HepG2 (cell line): ENCODE measurements around the gene ASPHD1. TPM values are rescaled to one million over a fixed set of nuclear protein-coding genes. Genes with fewer than 3 reads are reported as not detected.

Source experiments
- ARID2 ChIP-seq: sonication (generic); formaldehyde crosslinking; IDR thresholded peaks from 2 replicates; pipeline ENCODE4 v1.8.1; 2022; ENCODE audit warnings: mild to moderate bottlenecking, missing genetic modification reagents, borderline replicate concordance
- EEA1 ChIP-seq: sonication (generic); formaldehyde crosslinking; IDR thresholded peaks from 2 replicates; pipeline ENCODE4 v1.5.1; 2020; ENCODE audit warnings: mild to moderate bottlenecking, missing genetic modification reagents, borderline replicate concordance
- HIVEP1 ChIP-seq: sonication (generic); formaldehyde crosslinking; IDR thresholded peaks from 2 replicates; pipeline ENCODE4 v1.4.0; 2020; ENCODE audit warnings: mild to moderate bottlenecking, missing genetic modification reagents
- HNRNPUL1 ChIP-seq: fragments of 200-400 bp; formaldehyde crosslinking; IDR thresholded peaks from 2 replicates; pipeline ENCODE4 v1.6.1; 2017; ENCODE audit warnings: low read depth, mild to moderate bottlenecking, low read length, moderate library complexity
- KLF15 ChIP-seq: sonication (generic); formaldehyde crosslinking; IDR thresholded peaks from 2 replicates; pipeline ENCODE4 v1.8.1; 2023; ENCODE audit warnings: borderline replicate concordance, mild to moderate bottlenecking, inconsistent platforms, missing genetic modification reagents, mixed read lengths
- MAZ ChIP-seq, 2 experiments: sonication (generic) in 1 of 2; formaldehyde crosslinking in 1 of 2; IDR thresholded peaks; 2 replicates each; pipeline versions ENCODE4 v1.5.0 to v1.6.1; 2012 to 2020; ENCODE audit warnings: low read depth in 2 of 2, mild to moderate bottlenecking in 2 of 2, borderline replicate concordance in 1 of 2, improper control_type of control experiment in 1 of 2, low read length in 1 of 2, missing genetic modification reagents in 1 of 2, moderate library complexity in 1 of 2
- TBL1XR1 ChIP-seq: fragments of 150-350 bp; IDR thresholded peaks from 2 replicates; pipeline ENCODE4 v1.6.1; 2014; ENCODE audit warnings: borderline replicate concordance, low read length; ENCODE audit not compliant: partially characterized antibody
- ZNF12 ChIP-seq: sonication (generic); formaldehyde crosslinking; IDR thresholded peaks from 2 replicates; pipeline ENCODE4 v1.5.0; 2020; ENCODE audit warnings: missing genetic modification reagents
- ZNF256 ChIP-seq: sonication (generic); formaldehyde crosslinking; conservative IDR thresholded peaks from 2 replicates; pipeline ENCODE4 v1.4.0; 2020; ENCODE audit warnings: missing genetic modification reagents
- ZNF746 ChIP-seq: sonication (generic); formaldehyde crosslinking; IDR thresholded peaks from 2 replicates; pipeline ENCODE4 v1.8.0; 2022; ENCODE audit warnings: mild to moderate bottlenecking, missing genetic modification reagents
- ZNF749 ChIP-seq: sonication (generic); formaldehyde crosslinking; IDR thresholded peaks from 2 replicates; pipeline ENCODE4 v1.8.0; 2022; ENCODE audit warnings: mild to moderate bottlenecking, missing genetic modification reagents, moderate library complexity, borderline replicate concordance
- ZNF788 ChIP-seq: sonication (generic); formaldehyde crosslinking; IDR thresholded peaks from 2 replicates; pipeline ENCODE4 v1.5.0; 2020; ENCODE audit warnings: mild to moderate bottlenecking, missing genetic modification reagents, borderline replicate concordance
- ZSCAN31 ChIP-seq: sonication (generic); formaldehyde crosslinking; IDR thresholded peaks from 2 replicates; pipeline ENCODE4 v1.5.0; 2020; ENCODE audit warnings: low read depth, mild to moderate bottlenecking, missing genetic modification reagents
- polyA plus RNA-seq, 8 experiments: library from polyadenylated mRNA; depleted of rRNA in 3 of 8; stranded (reverse) in 7 of 8; unstranded in 1 of 8; fragments of >200 nt; fragmentation: Illumina TruSeq in 4 of 8; extraction: Trizol in 4 of 8; gene quantifications; 2 replicates each; pipeline versions ENCODE4 v1.2.1 to v1.2.3, GENCODE V29; 2011 to 2016; ENCODE audit warnings: low read depth in 4 of 8, missing spikeins in 1 of 8, mixed read lengths in 1 of 8; ENCODE audit not compliant: insufficient read depth in 1 of 8
- total RNA-seq, 5 experiments: library from RNA; depleted of rRNA; stranded (reverse); fragments of >200 nt; fragmentation: Illumina TruSeq; extraction: Trizol; gene quantifications; 2 replicates each; pipeline ENCODE4 v1.2.3, GENCODE V29; 2016; ENCODE audit warnings: low read depth in 1 of 5
- TF ChIP-seq, protein P1 (sequence below): sonication (generic); formaldehyde crosslinking; IDR thresholded peaks from 2 replicates; pipeline ENCODE4 v1.4.0; 2020; ENCODE audit warnings: missing genetic modification reagents, mild to moderate bottlenecking, borderline replicate concordance
- TF ChIP-seq, protein P2 (sequence below): sonication (generic); formaldehyde crosslinking; IDR thresholded peaks from 2 replicates; pipeline ENCODE4 v1.5.1; 2020; ENCODE audit warnings: mild to moderate bottlenecking, moderate library complexity, missing genetic modification reagents
- TF ChIP-seq, protein P3 (sequence below): sonication (generic); formaldehyde crosslinking; IDR thresholded peaks from 2 replicates; pipeline ENCODE4 v1.8.0; 2022; ENCODE audit warnings: mild to moderate bottlenecking, missing genetic modification reagents, moderate library complexity
- TF ChIP-seq, protein P4 (sequence below): sonication (generic); formaldehyde crosslinking; IDR thresholded peaks from 2 replicates; pipeline ENCODE4 v1.4.0; 2020; ENCODE audit warnings: missing genetic modification reagents, low read depth, mild to moderate bottlenecking, borderline replicate concordance

The ASPHD1 gene
- total and polyA plus RNA-seq, 2 of the 13 experiments (the other 11 are each of a cell fraction or from before 2014, with no cell fraction given) = 13.1 to 19.7 TPM

DNA sequence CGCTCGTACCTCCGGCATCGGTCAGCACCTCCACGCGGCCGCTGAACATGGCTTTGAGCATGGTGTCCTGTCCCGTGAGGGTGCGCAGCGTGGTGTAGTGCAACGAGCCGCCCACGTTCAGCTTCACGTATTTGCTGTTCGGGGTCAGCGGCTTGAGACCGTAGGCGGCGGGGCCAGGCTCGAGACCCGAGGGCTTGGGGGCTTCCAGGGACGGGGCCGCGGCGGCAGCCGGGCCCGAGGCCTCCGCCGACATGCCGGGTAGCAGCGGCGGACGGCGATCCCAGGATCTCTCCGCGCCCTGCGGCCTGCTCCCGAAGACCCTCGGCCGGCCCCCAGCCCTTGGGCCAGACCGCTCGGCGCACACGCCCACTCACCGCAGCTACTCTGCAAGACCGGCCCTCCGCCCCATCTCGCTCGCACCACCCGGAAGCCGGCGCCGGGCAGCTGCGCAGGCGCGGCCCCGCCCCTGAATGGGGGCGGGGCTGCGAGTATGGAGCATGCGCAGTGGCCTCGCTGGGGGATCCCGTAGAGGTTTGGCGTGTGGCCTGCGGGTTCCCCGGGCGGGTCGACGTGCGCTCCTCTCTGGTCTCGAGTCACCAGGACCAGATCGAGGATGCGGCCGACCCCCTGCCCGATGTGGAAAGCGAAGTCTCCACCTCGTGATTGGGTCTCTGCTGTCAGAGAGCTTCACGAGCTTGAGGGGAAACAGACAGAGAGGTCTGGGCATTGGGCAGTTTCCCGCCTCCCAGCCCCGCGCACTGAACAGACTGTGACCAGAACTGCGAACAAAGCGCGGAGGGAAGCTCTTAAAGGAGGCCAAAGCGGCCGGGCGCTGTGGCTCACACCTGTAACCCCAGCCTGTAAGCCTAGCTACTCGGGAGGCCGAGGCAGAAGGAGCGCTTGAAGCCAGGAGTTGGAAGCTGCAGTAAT lies 25.8 kb downstream of the ASPHD1 start, which contains the start of gene KCTD13 (continued):
- TF ChIP-seq, protein P1, sequence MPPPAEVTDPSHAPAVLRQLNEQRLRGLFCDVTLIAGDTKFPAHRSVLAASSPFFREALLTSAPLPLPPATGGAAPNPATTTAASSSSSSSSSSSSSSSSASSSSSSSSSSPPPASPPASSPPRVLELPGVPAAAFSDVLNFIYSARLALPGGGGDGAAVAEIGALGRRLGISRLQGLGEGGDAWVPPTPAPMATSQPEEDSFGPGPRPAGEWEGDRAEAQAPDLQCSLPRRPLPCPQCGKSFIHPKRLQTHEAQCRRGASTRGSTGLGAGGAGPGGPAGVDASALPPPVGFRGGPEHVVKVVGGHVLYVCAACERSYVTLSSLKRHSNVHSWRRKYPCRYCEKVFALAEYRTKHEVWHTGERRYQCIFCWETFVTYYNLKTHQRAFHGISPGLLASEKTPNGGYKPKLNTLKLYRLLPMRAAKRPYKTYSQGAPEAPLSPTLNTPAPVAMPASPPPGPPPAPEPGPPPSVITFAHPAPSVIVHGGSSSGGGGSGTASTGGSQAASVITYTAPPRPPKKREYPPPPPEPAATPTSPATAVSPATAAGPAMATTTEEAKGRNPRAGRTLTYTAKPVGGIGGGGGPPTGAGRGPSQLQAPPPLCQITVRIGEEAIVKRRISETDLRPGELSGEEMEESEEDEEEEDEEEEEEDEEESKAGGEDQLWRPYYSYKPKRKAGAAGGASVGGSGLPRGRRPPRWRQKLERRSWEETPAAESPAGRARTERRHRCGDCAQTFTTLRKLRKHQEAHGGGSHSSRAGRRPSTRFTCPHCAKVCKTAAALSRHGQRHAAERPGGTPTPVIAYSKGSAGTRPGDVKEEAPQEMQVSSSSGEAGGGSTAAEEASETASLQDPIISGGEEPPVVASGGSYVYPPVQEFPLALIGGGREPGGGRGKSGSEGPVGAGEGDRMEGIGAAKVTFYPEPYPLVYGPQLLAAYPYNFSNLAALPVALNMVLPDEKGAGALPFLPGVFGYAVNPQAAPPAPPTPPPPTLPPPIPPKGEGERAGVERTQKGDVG (CRISPR knock-in tag) = no peak; the same call in 1 of the 2 replicates
- TF ChIP-seq, protein P2, sequence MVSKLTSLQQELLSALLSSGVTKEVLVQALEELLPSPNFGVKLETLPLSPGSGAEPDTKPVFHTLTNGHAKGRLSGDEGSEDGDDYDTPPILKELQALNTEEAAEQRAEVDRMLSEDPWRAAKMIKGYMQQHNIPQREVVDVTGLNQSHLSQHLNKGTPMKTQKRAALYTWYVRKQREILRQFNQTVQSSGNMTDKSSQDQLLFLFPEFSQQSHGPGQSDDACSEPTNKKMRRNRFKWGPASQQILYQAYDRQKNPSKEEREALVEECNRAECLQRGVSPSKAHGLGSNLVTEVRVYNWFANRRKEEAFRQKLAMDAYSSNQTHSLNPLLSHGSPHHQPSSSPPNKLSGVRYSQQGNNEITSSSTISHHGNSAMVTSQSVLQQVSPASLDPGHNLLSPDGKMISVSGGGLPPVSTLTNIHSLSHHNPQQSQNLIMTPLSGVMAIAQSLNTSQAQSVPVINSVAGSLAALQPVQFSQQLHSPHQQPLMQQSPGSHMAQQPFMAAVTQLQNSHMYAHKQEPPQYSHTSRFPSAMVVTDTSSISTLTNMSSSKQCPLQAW = peak; percentile 86
- TF ChIP-seq TBL1XR1 = no peak
- peak; percentile 7; the same call in 1 of the 2 replicates for TF ChIP-seq ZNF12
- peak; percentile 73 for TF ChIP-seq ZNF749 (CRISPR knock-in tag)
- peak; percentile 92; the same call in 1 of the 2 replicates for TF ChIP-seq EEA1 (CRISPR knock-in tag)
- TF ChIP-seq ZNF746 = peak; percentile 45; the same call in 1 of the 2 replicates
- TF ChIP-seq MAZ (IDR thresholded peaks at IDR 0.05; ENCODE audit: borderline replicate concordance, low read depth, low read length) = peak; percentile 84; the same call in 1 of the 2 replicates
- TF ChIP-seq MAZ (CRISPR knock-in tag; IDR thresholded peaks at IDR 0.05; ENCODE audit: low read depth) = peak; percentile 92
- TF ChIP-seq KLF15 = peak; percentile 94; the same call in 1 of the 2 replicates
- TF ChIP-seq HNRNPUL1 = no peak
- peak; percentile 97 for TF ChIP-seq HIVEP1 (CRISPR knock-in tag)
- TF ChIP-seq, protein P3, sequence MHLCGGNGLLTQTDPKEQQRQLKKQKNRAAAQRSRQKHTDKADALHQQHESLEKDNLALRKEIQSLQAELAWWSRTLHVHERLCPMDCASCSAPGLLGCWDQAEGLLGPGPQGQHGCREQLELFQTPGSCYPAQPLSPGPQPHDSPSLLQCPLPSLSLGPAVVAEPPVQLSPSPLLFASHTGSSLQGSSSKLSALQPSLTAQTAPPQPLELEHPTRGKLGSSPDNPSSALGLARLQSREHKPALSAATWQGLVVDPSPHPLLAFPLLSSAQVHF (CRISPR knock-in tag) = peak; percentile 76
- peak; percentile 89 for TF ChIP-seq ZNF256 (CRISPR knock-in tag)
- peak; percentile 80 for TF ChIP-seq ZNF788 (CRISPR knock-in tag)
- TF ChIP-seq, protein P4, sequence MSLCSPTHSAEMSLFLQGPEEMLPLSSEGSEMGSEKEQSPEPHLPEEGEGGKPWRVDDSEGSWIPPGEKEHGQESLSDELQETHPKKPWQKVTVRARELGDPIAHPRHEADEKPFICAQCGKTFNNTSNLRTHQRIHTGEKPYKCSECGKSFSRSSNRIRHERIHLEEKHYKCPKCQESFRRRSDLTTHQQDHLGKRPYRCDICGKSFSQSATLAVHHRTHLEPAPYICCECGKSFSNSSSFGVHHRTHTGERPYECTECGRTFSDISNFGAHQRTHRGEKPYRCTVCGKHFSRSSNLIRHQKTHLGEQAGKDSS (CRISPR knock-in tag) = no peak; the same call in 1 of the 2 replicates
- peak; percentile 79 for TF ChIP-seq ARID2
- TF ChIP-seq ZSCAN31 (CRISPR knock-in tag) = peak; percentile 97
